ENCODE results near the gene CLCA4.

- TF ChIP-seq HDAC6 (IDR thresholded peaks at IDR 0.05; ENCODE audit: unreplicated experiment) (no peak), ATF2 (IDR thresholded peaks at IDR 0.05; ENCODE audit: low read length) (no peak), CTCF (IDR thresholded peaks at IDR 0.05 in 2 of 3, conservative IDR thresholded peaks at IDR 0.05 in 1 of 3; ENCODE audit: control insufficient read depth in 2 of 3, extremely low read depth in 1 of 3, insufficient read depth in 1 of 3, low read depth in 3 of 3, low read length in 3 of 3) (no peak), SUZ12 (IDR thresholded peaks at IDR 0.05; ENCODE audit: unreplicated experiment) (no peak), POLR2A (IDR thresholded peaks at IDR 0.05; ENCODE audit: low read depth, low read length) (no peak)
Measured at GRCh38 chr1:86530211-86530845, 16.6 kb upstream of the CLCA4 start.

All from GM12878 (cell line).